ENCODE results near the gene DSG3.

GRCh38 chr18:31407649-31408048 is 39.9 kb upstream of the DSG3 start:
- no peak for TF ChIP-seq POLR2AphosphoS5 (IDR thresholded peaks at IDR 0.05)
- TF ChIP-seq CTCF (IDR thresholded peaks at IDR 0.05), result no peak
- no peak for TF ChIP-seq EP300 (IDR thresholded peaks at IDR 0.05)

Data from gastroesophageal sphincter (tissue), 3 donors.